GM23338 (cell line): Measurements from ENCODE around the gene SLC23A2. TPM values are rescaled to one million over a fixed set of nuclear protein-coding genes. Genes with fewer than 3 reads are reported as not detected.

Experiments used
- ZNF462 ChIP-seq: fragments of 250-450 bp; sonication (Bioruptor Pico); IDR thresholded peaks from 2 replicates; pipeline ENCODE4 v1.5.0; 2020; ENCODE audit warnings: mild to moderate bottlenecking, moderate library complexity
- polyA plus RNA-seq: library from polyadenylated mRNA; unstranded; fragments of >200 nt; fragmentation: Nextera tagmentation; extraction: Ambion mirVana; gene quantifications from 2 replicates; pipeline ENCODE4 v1.2.1, GENCODE V29; 2016
- small RNA-seq: library from RNA; depleted of rRNA; stranded (forward); fragments of <200 nt; gene quantifications from one replicate; pipeline ENCODE3, GENCODE V24; 2014; ENCODE audit warnings: low replicate concordance
- total RNA-seq: library from RNA; depleted of rRNA; stranded (reverse); fragments of >200 nt; shearing (Covaris generic); gene quantifications from 2 replicates; pipeline ENCODE4 v1.2.3, GENCODE V29; 2014; rRNA removed

The SLC23A2 gene
- total and polyA plus RNA-seq, 2 experiments from 2014 or later: 4.4 to 20.2 TPM

GRCh38 chr20:4802527-4802926 lies 198.8 kb downstream of the SLC23A2 start (continued):
- TF ChIP-seq ZNF462 (CRISPR knock-in tag): no peak

Small RNA genes lying within 50 kb of the gene (small RNA-seq; reads per million reads assigned to genes)
- gene AL121890.1 (not detected), gene RF00322 (not detected)

Other genes starting within 250 kb of the SLC23A2 start
- gene RASSF2, start 177.9 kb downstream of the SLC23A2 start, total RNA-seq: 10.0 and 10.5 TPM in 2 replicates
- 1.9 and 2.1 TPM in 2 replicates for gene RASSF2, start 177.9 kb downstream of the SLC23A2 start, polyA plus RNA-seq
- 93.4 and 102 TPM in 2 replicates for gene TMEM230, start 111.6 kb upstream of the SLC23A2 start, total RNA-seq
- gene TMEM230, start 111.6 kb upstream of the SLC23A2 start, polyA plus RNA-seq: 110 and 113 TPM in 2 replicates
- 413 and 428 TPM in 2 replicates for gene PCNA, start 118.4 kb upstream of the SLC23A2 start, total RNA-seq
- gene PCNA, start 118.4 kb upstream of the SLC23A2 start, polyA plus RNA-seq: 349 and 353 TPM in 2 replicates
- 40.1 and 40.8 TPM in 2 replicates for gene CDS2, start 125.5 kb upstream of the SLC23A2 start, total RNA-seq
- gene CDS2, start 125.5 kb upstream of the SLC23A2 start, polyA plus RNA-seq: 16.8 and 17.5 TPM in 2 replicates